Metanephros (tissue), 2 donors: ENCODE results near the gene CDKL1. TPM values are rescaled to one million over a fixed set of nuclear protein-coding genes. Genes with fewer than 3 reads are reported as not detected.

Source experiments
- small RNA-seq: library from RNA; depleted of rRNA; stranded (forward); fragments of <200 nt; gene quantifications from one replicate; pipeline ENCODE3, GENCODE V24; 2014; ENCODE audit warnings: low replicate concordance
- total RNA-seq: library from RNA; depleted of rRNA; stranded (reverse); fragments of >200 nt; gene quantifications from one replicate; pipeline ENCODE4 v1.2.3, GENCODE V29; 2014

Gene CDKL1
- 21.8 TPM for total RNA-seq

GRCh38 chr14:50396631-50397389, at the start of gene CDKL1:
Gene CDKL1, minus strand, starts transcription at chr14:50396881. Its CDS starts 1,013 bp downstream, at chr14:50395868.

GRCh38 chr14:50311972-50312733, 84.5 kb downstream of the CDKL1 start, which contains the start of the genes DMAC2L and L2HGDH:
Gene DMAC2L, plus strand, starts transcription at chr14:50312324. Its CDS starts 9,164 bp downstream, at chr14:50321488.
Gene L2HGDH, minus strand, starts transcription at chr14:50312229. Its CDS starts 79 bp downstream, at chr14:50312150.

Small RNA genes lying within 50 kb of the gene (small RNA-seq; reads per million reads assigned to genes)
- gene MIR4504, result not detected

Other genes starting within 250 kb of the CDKL1 start
- gene SOS2, start 165.3 kb downstream of the CDKL1 start, total RNA-seq, result 38.8 TPM
- gene L2HGDH, start 84.7 kb downstream of the CDKL1 start, total RNA-seq, result 17.4 TPM
- gene DMAC2L, start 84.6 kb downstream of the CDKL1 start, total RNA-seq, result 13.9 TPM
- gene MAP4K5, start 135.7 kb upstream of the CDKL1 start, total RNA-seq, result 110 TPM
- 6.8 TPM for gene ATL1, start 163.3 kb upstream of the CDKL1 start, total RNA-seq